ENCODE measurements around the gene CXXC1. TPM values are rescaled to one million over a fixed set of nuclear protein-coding genes. Genes with fewer than 3 reads are reported as not detected.
"Not testable (repeated sequence)": the region's sequence is repeated elsewhere in the genome, so short reads cannot be mapped to it uniquely, and the experiment has no call there.

The CXXC1 gene
- total RNA-seq, 1 experiment from 2014 or later = 26.3 TPM

- DNase-seq (ENCODE audit: low spot score) = no peak
Observed at GRCh38 chr18:50298443-50299284, 11.2 kb upstream of the CXXC1 start.

GRCh38 chr18:50297621-50298442 lies 10.3 kb upstream of the CXXC1 start:
- DNase-seq (ENCODE audit: low spot score) = no peak

GRCh38 chr18:50293039-50293438 lies 5.5 kb upstream of the CXXC1 start:
- DNase-seq (ENCODE audit: low spot score) = no peak

GRCh38 chr18:50289108-50289443 lies 1.6 kb upstream of the CXXC1 start:
- no peak for DNase-seq (ENCODE audit: low spot score)

- DNase-seq (ENCODE audit: low spot score) = not testable (repeated sequence)
Observed at GRCh38 chr18:50288348-50289107, 1.0 kb upstream of the CXXC1 start.

GRCh38 chr18:50287028-50287440 lies 458 bp downstream of the CXXC1 start:
- DNase-seq (ENCODE audit: low spot score) = no peak

- DNase-seq (ENCODE audit: low spot score) = peak; percentile 5
Observed at GRCh38 chr18:50286391-50287027, 983 bp downstream of the CXXC1 start.

GRCh38 chr18:50285631-50286321 lies 1.7 kb downstream of the CXXC1 start:
- no peak for DNase-seq (ENCODE audit: low spot score)

GRCh38 chr18:50285071-50285470 lies 2.4 kb downstream of the CXXC1 start:
- DNase-seq (ENCODE audit: low spot score) = no peak

GRCh38 chr18:50284255-50284885 lies 3.1 kb downstream of the CXXC1 start:
- DNase-seq (ENCODE audit: low spot score) = no peak

DNA sequence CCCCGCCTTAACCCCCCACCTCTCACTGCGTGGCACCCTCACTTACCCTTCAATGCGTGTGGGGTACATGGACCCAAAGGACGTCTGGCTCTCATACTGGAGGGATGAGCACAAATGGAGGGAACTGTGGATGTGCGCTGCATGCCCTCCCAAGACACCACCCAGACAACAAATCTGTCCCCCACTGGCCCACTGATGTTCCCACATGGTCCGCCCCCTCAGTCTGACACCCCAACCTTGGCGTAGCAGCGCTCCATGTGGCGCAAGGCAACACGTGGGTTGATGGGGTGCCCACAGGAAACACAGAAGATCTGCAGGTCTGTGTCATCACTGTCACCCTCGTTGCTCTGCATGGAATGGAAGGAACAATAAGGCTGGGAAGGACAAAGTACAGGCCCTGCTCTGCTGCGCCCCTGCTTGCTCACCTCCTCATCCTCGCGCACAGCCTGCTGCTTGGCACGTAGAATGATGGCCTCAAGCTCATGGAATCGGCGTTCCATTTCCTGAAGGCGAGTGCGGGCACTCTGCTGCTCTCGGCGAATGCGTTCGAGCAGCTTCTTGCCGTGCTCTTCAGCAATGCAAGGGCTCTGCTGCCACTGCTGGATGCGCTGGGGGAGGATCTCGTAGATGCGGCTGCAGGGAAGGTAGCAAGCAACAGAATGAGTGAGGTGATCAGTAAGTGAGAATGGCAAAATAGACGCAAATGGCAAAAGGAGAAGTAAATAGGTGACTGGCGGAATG lies 3.9 kb downstream of the CXXC1 start:
- no peak for DNase-seq (ENCODE audit: low spot score)

DNA sequence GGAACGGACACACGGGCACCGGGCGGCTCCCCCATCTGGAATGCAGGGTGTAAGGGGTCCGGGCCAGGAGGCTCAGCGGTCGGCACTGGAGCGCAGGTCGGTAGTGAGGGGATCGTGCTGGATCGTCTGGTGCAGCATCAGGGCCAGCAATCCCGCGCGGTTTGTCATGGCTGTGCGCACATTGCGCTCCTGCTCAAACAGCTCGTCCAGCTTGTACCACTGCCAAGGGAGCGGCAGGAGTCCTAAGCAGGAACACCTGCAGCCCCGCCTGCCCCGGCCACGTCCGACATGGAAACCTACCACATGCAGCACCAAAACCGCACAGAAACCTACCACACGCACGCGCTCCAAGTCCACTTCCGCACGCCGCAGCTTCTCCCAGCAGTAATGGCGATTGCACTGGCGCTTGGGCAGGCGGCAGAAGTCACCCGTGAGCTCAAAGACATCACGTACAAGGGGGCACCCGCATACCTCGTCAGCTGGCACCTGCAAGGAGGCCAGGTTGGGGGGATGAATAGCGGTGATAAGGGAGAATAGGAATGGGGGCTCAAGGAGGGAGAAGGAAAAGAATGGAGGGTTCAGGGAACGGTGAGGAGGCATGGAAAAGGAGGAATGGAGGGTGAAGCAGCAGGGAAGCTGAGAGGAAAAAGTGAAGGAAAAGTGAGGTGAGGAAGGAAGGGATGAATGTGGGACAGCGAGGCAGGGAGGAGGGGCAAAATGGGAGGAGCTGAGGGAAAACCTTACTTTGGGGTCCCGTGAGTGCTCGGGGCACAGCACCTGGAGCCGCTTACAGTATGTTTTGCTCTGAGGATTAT lies 4.8 kb downstream of the CXXC1 start:
- no peak for DNase-seq (ENCODE audit: low spot score)

- no peak for DNase-seq (ENCODE audit: low spot score)
Observed at GRCh38 chr18:50281972-50282520, 5.4 kb downstream of the CXXC1 start.

- DNase-seq (ENCODE audit: low spot score) = peak; percentile 93
Observed at GRCh38 chr18:50281295-50281971, 6.1 kb downstream of the CXXC1 start, which contains the start of gene MBD1. Gene MBD1, minus strand, starts transcription at chr18:50281523. Its CDS starts 1,531 bp downstream, at chr18:50279992.

DNA sequence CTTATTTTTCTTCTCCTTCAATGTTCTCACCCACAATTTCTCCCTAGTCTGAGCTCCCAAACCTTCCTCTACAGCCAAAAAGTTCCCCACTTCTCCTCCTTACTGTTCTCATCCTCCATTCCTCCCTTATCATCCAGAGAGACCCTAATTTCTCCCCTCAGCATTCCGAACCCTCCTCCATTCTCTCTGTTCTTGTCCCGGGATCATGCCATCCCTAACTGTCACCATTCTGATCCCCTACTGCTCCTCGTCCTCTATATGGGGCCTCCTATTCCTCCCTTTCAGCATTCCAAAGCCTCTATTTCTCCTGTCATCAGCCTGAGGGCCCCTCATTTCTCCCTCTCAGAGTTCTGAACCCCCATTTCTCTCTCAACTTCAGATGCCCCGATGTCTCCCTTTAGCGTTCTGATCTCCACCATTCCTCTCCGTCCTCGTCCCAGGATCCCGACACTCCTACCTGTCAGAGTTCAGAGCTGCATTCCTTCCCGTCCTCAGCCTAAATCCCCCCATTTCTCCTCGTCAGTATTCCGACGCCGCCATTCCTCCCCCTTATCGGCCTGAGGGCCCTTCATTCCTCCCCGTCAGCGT lies 6.7 kb downstream of the CXXC1 start:
- peak; percentile 3 for DNase-seq (ENCODE audit: low spot score)

- no peak for DNase-seq (ENCODE audit: low spot score)
Observed at GRCh38 chr18:50279752-50280151, 7.7 kb downstream of the CXXC1 start.

GRCh38 chr18:50277942-50278341 lies 9.6 kb downstream of the CXXC1 start:
- DNase-seq (ENCODE audit: low spot score) = no peak
